ENCODE measurements around the gene RECK.

- no peak for TF ChIP-seq POLR2A (IDR thresholded peaks at IDR 0.05; ENCODE audit: low read length)
- TF ChIP-seq GATA1 (IDR thresholded peaks at IDR 0.05; ENCODE audit: low read depth, low read length): no peak
Measured at GRCh38 chr9:36011379-36011778, 25.3 kb upstream of the RECK start.
